PC-9 (cell line): ENCODE results near the gene MAGIX.

ENCODE experiments used
- CTCF ChIP-seq: fragments of 200-600 bp; sonication (generic); conservative IDR thresholded peaks from 2 replicates; pipeline ENCODE4 v1.6.1; 2017; ENCODE audit warnings: mixed run types, antibody characterized with exemption, mild to moderate bottlenecking, moderate library complexity
- EZH2 ChIP-seq: fragments of 200-600 bp; sonication (generic); IDR thresholded peaks from 2 replicates; pipeline ENCODE4 v1.8.0; 2017; ENCODE audit warnings: antibody characterized with exemption, low read depth

GRCh38 chrX:49174723-49175122, 12.2 kb downstream of the MAGIX start:
- TF ChIP-seq CTCF: no peak
- no peak for TF ChIP-seq EZH2
